MM.1S (cell line): Measurements from ENCODE around the gene LITAF.

Source experiments
- EZH2 ChIP-seq: fragments of 300-600 bp; sonication (generic); optimal IDR thresholded peaks from 2 replicates; pipeline ENCODE3; 2017; ENCODE audit warnings: low read depth, mild to moderate bottlenecking, antibody characterized with exemption, low read length, mixed read lengths
- TF ChIP-seq, protein P1 (sequence below): fragments of 300-600 bp; sonication (generic); IDR thresholded peaks from 2 replicates; pipeline ENCODE4 v1.5.1; 2016; ENCODE audit warnings: antibody characterized with exemption, low read length, mixed read lengths

DNA sequence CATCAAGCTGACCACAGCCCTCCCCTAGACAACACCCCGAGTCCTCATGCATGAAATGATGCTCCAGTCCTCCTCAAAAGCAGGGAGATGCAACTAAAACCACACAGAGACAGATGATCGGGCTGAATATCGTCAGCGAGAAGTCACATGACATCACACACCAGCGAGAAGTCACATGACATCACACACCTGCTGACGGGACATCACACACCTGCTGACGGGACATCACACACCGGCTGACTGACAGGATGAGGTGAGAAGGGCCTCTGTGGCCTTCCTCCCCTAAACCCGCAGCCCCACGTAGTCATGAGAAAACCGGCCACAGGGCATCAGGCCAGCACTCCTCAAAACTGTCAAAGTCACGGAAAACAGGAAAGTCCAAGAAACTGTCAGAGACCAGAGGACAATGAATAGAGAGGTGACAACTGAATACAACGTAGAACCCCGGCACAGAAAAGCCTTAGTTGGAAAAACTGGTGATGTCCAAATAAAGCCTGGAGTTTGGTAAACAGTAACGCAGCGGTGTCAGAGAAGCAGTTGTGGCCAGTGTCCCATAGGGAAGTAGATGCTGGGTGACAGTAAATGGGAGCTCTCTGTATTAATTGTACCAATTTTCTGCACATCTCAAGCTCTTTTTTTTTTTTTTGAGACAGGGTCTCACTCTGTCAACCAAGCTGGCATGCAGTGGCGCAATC lies 14.3 kb downstream of the LITAF start:
- TF ChIP-seq, protein P1, sequence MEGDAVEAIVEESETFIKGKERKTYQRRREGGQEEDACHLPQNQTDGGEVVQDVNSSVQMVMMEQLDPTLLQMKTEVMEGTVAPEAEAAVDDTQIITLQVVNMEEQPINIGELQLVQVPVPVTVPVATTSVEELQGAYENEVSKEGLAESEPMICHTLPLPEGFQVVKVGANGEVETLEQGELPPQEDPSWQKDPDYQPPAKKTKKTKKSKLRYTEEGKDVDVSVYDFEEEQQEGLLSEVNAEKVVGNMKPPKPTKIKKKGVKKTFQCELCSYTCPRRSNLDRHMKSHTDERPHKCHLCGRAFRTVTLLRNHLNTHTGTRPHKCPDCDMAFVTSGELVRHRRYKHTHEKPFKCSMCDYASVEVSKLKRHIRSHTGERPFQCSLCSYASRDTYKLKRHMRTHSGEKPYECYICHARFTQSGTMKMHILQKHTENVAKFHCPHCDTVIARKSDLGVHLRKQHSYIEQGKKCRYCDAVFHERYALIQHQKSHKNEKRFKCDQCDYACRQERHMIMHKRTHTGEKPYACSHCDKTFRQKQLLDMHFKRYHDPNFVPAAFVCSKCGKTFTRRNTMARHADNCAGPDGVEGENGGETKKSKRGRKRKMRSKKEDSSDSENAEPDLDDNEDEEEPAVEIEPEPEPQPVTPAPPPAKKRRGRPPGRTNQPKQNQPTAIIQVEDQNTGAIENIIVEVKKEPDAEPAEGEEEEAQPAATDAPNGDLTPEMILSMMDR = no peak
- TF ChIP-seq EZH2 = no peak
